Muscle layer of colon (tissue), 2 donors: ENCODE measurements around the gene DENND1A.

Experiments used
- H3K27ac ChIP-seq: one replicate; pipeline ENCODE4 v1.7.0; 2013; ENCODE audit warnings: low read depth, mild to moderate bottlenecking, low read length, moderate library complexity
- H3K27me3 ChIP-seq, 2 donors: one replicate each; pipeline ENCODE4 v1.7.0; 2013; ENCODE audit warnings: low read length in 2 of 2, mild to moderate bottlenecking in 2 of 2; ENCODE audit not compliant: insufficient read depth in 2 of 2, control insufficient read depth in 1 of 2
- H3K36me3 ChIP-seq: one replicate; pipeline ENCODE4 v1.7.0; 2013; ENCODE audit warnings: mild to moderate bottlenecking, low read length; ENCODE audit not compliant: insufficient read depth
- H3K4me1 ChIP-seq: one replicate; pipeline ENCODE4 v1.7.0; 2013; ENCODE audit warnings: mild to moderate bottlenecking, low read length; ENCODE audit not compliant: insufficient read depth
- H3K4me3 ChIP-seq, 2 donors: one replicate each; pipeline ENCODE4 v1.7.0; 2013; ENCODE audit warnings: low read length in 2 of 2, low read depth in 1 of 2, mild to moderate bottlenecking in 1 of 2, moderate library complexity in 1 of 2
- H3K9ac ChIP-seq: one replicate; pipeline ENCODE4 v1.7.0; 2013; ENCODE audit warnings: low read length
- H3K9me3 ChIP-seq: one replicate; pipeline ENCODE4 v1.7.0; 2013; ENCODE audit warnings: mild to moderate bottlenecking, low read length
- donor health status: abdominal sarcoma.
- donor health status: Adenocarcinoma of cecum.

Gene DENND1A

GRCh38 chr9:123860603-123861002 lies 69.3 kb downstream of the DENND1A start:
- no peaks in the 10 kb centered on the region for H3K27me3 ChIP-seq

GRCh38 chr9:123852403-123852802 lies 77.5 kb downstream of the DENND1A start:
- Histone ChIP-seq H3K4me1 (no peaks in the 10 kb centered on the region), H3K4me3 (no peak overlapping the region), H3K9me3 (peaks cover 2% of the 10 kb centered on the region), H3K9ac (no peak overlapping the region), H3K27ac (no peak overlapping the region), H3K36me3 (peaks cover 3% of the 10 kb centered on the region), H3K27me3 (no peaks in the 10 kb centered on the region)

More at GRCh38 chr9:123860603-123861002, 69.3 kb downstream of the DENND1A start:
- no peaks in the 10 kb centered on the region for H3K36me3 ChIP-seq
- H3K4me1 ChIP-seq: peaks cover 7% of the 10 kb centered on the region
- H3K27ac ChIP-seq: no peak overlapping the region
- H3K4me3 ChIP-seq: no peak overlapping the region
- no peak overlapping the region for H3K9ac ChIP-seq
- no peaks in the 10 kb centered on the region for H3K9me3 ChIP-seq

GRCh38 chr9:123851851-123852250 lies 78.1 kb downstream of the DENND1A start:
- no peaks in the 10 kb centered on the region for H3K4me1 ChIP-seq
- H3K36me3 ChIP-seq: peaks cover 3% of the 10 kb centered on the region
- no peak overlapping the region for H3K4me3 ChIP-seq
- peaks cover 7% of the 10 kb centered on the region for H3K9me3 ChIP-seq
- H3K27ac ChIP-seq: no peak overlapping the region
- no peak overlapping the region for H3K9ac ChIP-seq
- no peaks in the 10 kb centered on the region for H3K27me3 ChIP-seq

- Histone ChIP-seq H3K36me3 (peaks cover 3% of the 10 kb centered on the region), H3K4me1 (no peaks in the 10 kb centered on the region), H3K4me3 (no peak overlapping the region), H3K9ac (no peak overlapping the region), H3K27ac (no peak overlapping the region), H3K9me3 (peaks cover 14% of the 10 kb centered on the region), H3K27me3 (no peaks in the 10 kb centered on the region)
These were observed 81.4 kb downstream of the DENND1A start for GRCh38 chr9:123848447-123849085.

GRCh38 chr9:123846966-123847365 lies 83.0 kb downstream of the DENND1A start:
- Histone ChIP-seq H3K4me1 (no peaks in the 10 kb centered on the region), H3K27me3 (no peaks in the 10 kb centered on the region), H3K36me3 (peaks cover 3% of the 10 kb centered on the region), H3K9ac (no peak overlapping the region), H3K4me3 (no peak overlapping the region), H3K27ac (no peak overlapping the region), H3K9me3 (peaks cover 17% of the 10 kb centered on the region)

GRCh38 chr9:123843703-123844102 lies 86.2 kb downstream of the DENND1A start:
- Histone ChIP-seq H3K4me3 (no peak overlapping the region), H3K27ac (no peak overlapping the region), H3K4me1 (no peaks in the 10 kb centered on the region), H3K36me3 (no peaks in the 10 kb centered on the region), H3K9ac (no peak overlapping the region), H3K9me3 (peaks cover 17% of the 10 kb centered on the region), H3K27me3 (no peaks in the 10 kb centered on the region)

GRCh38 chr9:123835821-123836220 lies 94.1 kb downstream of the DENND1A start:
- Histone ChIP-seq H3K4me3 (no peak overlapping the region), H3K27ac (no peak overlapping the region), H3K36me3 (no peaks in the 10 kb centered on the region), H3K27me3 (no peaks in the 10 kb centered on the region), H3K4me1 (peaks cover 6% of the 10 kb centered on the region), H3K9ac (no peak overlapping the region), H3K9me3 (no peaks in the 10 kb centered on the region)

GRCh38 chr9:123834889-123835562 lies 94.9 kb downstream of the DENND1A start:
- no peaks in the 10 kb centered on the region for H3K9me3 ChIP-seq
- no peaks in the 10 kb centered on the region for H3K36me3 ChIP-seq
- peak overlapping the region in 1 of 2 donors; percentile 0 for H3K4me3 ChIP-seq
- no peak overlapping the region for H3K27ac ChIP-seq
- no peak overlapping the region for H3K9ac ChIP-seq
- peaks cover 6% of the 10 kb centered on the region for H3K4me1 ChIP-seq
- no peaks in the 10 kb centered on the region for H3K27me3 ChIP-seq

- H3K4me3 ChIP-seq: peak overlapping the region in 1 of 2 donors; percentile 0
- no peaks in the 10 kb centered on the region for H3K27me3 ChIP-seq
- H3K9ac ChIP-seq: no peak overlapping the region
- peaks cover 6% of the 10 kb centered on the region for H3K4me1 ChIP-seq
- H3K36me3 ChIP-seq: no peaks in the 10 kb centered on the region
- no peak overlapping the region for H3K27ac ChIP-seq
- H3K9me3 ChIP-seq: no peaks in the 10 kb centered on the region
These were observed 95.6 kb downstream of the DENND1A start for GRCh38 chr9:123834218-123834888.

GRCh38 chr9:123832858-123833650 lies 96.9 kb downstream of the DENND1A start:
- no peak overlapping the region for H3K4me3 ChIP-seq
- no peaks in the 10 kb centered on the region for H3K36me3 ChIP-seq
- no peaks in the 10 kb centered on the region for H3K27me3 ChIP-seq
- no peak overlapping the region for H3K9ac ChIP-seq
- H3K9me3 ChIP-seq: peaks cover 4% of the 10 kb centered on the region
- H3K4me1 ChIP-seq: peaks cover 6% of the 10 kb centered on the region
- no peak overlapping the region for H3K27ac ChIP-seq

- H3K4me1 ChIP-seq: peaks cover 6% of the 10 kb centered on the region
- peaks cover 6% of the 10 kb centered on the region for H3K9me3 ChIP-seq
- H3K27ac ChIP-seq: no peak overlapping the region
- no peaks in the 10 kb centered on the region for H3K27me3 ChIP-seq
- H3K4me3 ChIP-seq: no peak overlapping the region
- no peak overlapping the region for H3K9ac ChIP-seq
- H3K36me3 ChIP-seq: no peaks in the 10 kb centered on the region
These were observed 97.8 kb downstream of the DENND1A start for GRCh38 chr9:123832176-123832575.
